ENCODE data around the gene ARID1A. TPM values are rescaled to one million over a fixed set of nuclear protein-coding genes. Genes with fewer than 3 reads are reported as not detected.

Gene ARID1A
- total RNA-seq, 6 experiments from 2014 or later = 46.1 to 51.2 (median 49.2) TPM

GRCh38 chr1:26783646-26784022 is 87.8 kb downstream of the ARID1A start:
- no peak for TF ChIP-seq CTCF (IDR thresholded peaks at IDR 0.05)
- Mint-ChIP-seq H3K9me3 (no peaks in the 10 kb centered on the region), H3K36me3 (ENCODE audit: low read depth) (peaks cover 49% of the 10 kb centered on the region), H3K4me1 (ENCODE audit: low read depth) (peaks cover 71% of the 10 kb centered on the region), H3K4me3 (0 out of 2 replicates have a peak overlapping the region, but pooled peaks have one; percentile 20), H3K27ac (peak overlapping the region; percentile 100), H3K27me3 (ENCODE audit: insufficient read depth) (peaks cover 10% of the 10 kb centered on the region)
- DNase-seq = no peak

- H3K27ac Mint-ChIP-seq = peak overlapping the region; percentile 100
- H3K4me1 Mint-ChIP-seq (ENCODE audit: low read depth) = peaks cover 78% of the 10 kb centered on the region
- no peak for TF ChIP-seq CTCF (IDR thresholded peaks at IDR 0.05)
- H3K4me3 Mint-ChIP-seq = peak overlapping the region; percentile 20; the same call in 1 of the 2 replicates
- H3K36me3 Mint-ChIP-seq (ENCODE audit: low read depth) = peaks cover 43% of the 10 kb centered on the region
- H3K27me3 Mint-ChIP-seq (ENCODE audit: insufficient read depth) = peaks cover 13% of the 10 kb centered on the region
- DNase-seq = peak; percentile 33
- H3K9me3 Mint-ChIP-seq = no peaks in the 10 kb centered on the region
Observed at GRCh38 chr1:26784023-26784871, 88.4 kb downstream of the ARID1A start.

GRCh38 chr1:26784886-26785285 is 89.1 kb downstream of the ARID1A start:
- peak overlapping the region; percentile 100 for H3K27ac Mint-ChIP-seq
- no peaks in the 10 kb centered on the region for H3K9me3 Mint-ChIP-seq
- no peak for TF ChIP-seq CTCF (IDR thresholded peaks at IDR 0.05)
- H3K4me1 Mint-ChIP-seq (ENCODE audit: low read depth) = peaks cover 84% of the 10 kb centered on the region
- peaks cover 13% of the 10 kb centered on the region for H3K27me3 Mint-ChIP-seq (ENCODE audit: insufficient read depth)
- H3K36me3 Mint-ChIP-seq (ENCODE audit: low read depth) = peaks cover 37% of the 10 kb centered on the region
- no peak for DNase-seq
- H3K4me3 Mint-ChIP-seq = peak overlapping the region; percentile 2; the same call in 1 of the 2 replicates

- no peak for TF ChIP-seq CTCF (IDR thresholded peaks at IDR 0.05)
- DNase-seq = peak; percentile 29
- no peaks in the 10 kb centered on the region for H3K9me3 Mint-ChIP-seq
- peaks cover 91% of the 10 kb centered on the region for H3K4me1 Mint-ChIP-seq (ENCODE audit: low read depth)
- H3K36me3 Mint-ChIP-seq (ENCODE audit: low read depth) = peaks cover 33% of the 10 kb centered on the region
- peaks cover 11% of the 10 kb centered on the region for H3K27me3 Mint-ChIP-seq (ENCODE audit: insufficient read depth)
- H3K4me3 Mint-ChIP-seq = peak overlapping the region; percentile 95
- peak overlapping the region; percentile 100 for H3K27ac Mint-ChIP-seq
Observed at GRCh38 chr1:26785611-26786436, 90.0 kb downstream of the ARID1A start.

- Mint-ChIP-seq H3K9me3 (no peaks in the 10 kb centered on the region), H3K4me3 (peak overlapping the region; percentile 95), H3K4me1 (ENCODE audit: low read depth) (peaks cover 84% of the 10 kb centered on the region), H3K27ac (peak overlapping the region; percentile 100), H3K36me3 (ENCODE audit: low read depth) (peaks cover 25% of the 10 kb centered on the region), H3K27me3 (ENCODE audit: insufficient read depth) (peaks cover 11% of the 10 kb centered on the region)
- DNase-seq = peak; percentile 84
- no peak for TF ChIP-seq CTCF (IDR thresholded peaks at IDR 0.05)
Observed at GRCh38 chr1:26786437-26787380, 90.9 kb downstream of the ARID1A start.
